Cardiac fibroblast (primary cell): ENCODE data around the gene ECT2.

ENCODE experiments used
- DNase-seq, 2 donors: peaks; one replicate each; pipeline versions ENCODE4 v3.0.0 to v3.0.0-alpha.2; 2010; ENCODE audit warnings: low read depth in 2 of 2
- H3K4me3 ChIP-seq, 2 donors: replicated peaks in 1 of 2; 1 replicate in 1 of 2; 2 replicates in 1 of 2; pipeline ENCODE4 v1.5.1; 2011; ENCODE audit warnings: low read depth in 2 of 2, low read length in 2 of 2, mild to moderate bottlenecking in 2 of 2, moderate library complexity in 1 of 2
- TF ChIP-seq, protein P1 (sequence below): IDR thresholded peaks from one replicate; pipeline ENCODE4 v1.5.1; 2011; ENCODE audit warnings: low read depth, mild to moderate bottlenecking, low read length, inconsistent platforms

ECT2 gene

DNA sequence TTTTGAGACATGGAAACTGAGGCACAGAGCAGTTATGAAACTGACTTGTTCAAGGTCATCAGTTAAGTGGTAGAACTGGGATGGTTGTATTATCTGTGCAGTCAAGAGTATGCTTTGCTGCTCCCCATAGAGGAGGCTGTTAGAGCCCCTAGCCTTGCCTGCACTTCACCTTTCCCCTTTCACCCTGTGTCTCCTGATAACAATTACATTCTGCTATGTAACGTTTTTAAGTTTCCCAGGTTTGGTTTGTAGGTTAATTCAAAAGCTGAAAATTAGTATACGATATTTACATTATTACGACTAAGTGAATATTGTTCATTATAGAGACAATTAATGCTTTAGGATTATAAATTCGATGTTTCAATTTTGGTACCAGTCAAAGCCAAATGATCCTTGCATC, 89.9 kb downstream of the ECT2 start:
- TF ChIP-seq, protein P1, sequence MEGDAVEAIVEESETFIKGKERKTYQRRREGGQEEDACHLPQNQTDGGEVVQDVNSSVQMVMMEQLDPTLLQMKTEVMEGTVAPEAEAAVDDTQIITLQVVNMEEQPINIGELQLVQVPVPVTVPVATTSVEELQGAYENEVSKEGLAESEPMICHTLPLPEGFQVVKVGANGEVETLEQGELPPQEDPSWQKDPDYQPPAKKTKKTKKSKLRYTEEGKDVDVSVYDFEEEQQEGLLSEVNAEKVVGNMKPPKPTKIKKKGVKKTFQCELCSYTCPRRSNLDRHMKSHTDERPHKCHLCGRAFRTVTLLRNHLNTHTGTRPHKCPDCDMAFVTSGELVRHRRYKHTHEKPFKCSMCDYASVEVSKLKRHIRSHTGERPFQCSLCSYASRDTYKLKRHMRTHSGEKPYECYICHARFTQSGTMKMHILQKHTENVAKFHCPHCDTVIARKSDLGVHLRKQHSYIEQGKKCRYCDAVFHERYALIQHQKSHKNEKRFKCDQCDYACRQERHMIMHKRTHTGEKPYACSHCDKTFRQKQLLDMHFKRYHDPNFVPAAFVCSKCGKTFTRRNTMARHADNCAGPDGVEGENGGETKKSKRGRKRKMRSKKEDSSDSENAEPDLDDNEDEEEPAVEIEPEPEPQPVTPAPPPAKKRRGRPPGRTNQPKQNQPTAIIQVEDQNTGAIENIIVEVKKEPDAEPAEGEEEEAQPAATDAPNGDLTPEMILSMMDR = no peak
- no peak overlapping the region for H3K4me3 ChIP-seq
- DNase-seq = no peak

DNA sequence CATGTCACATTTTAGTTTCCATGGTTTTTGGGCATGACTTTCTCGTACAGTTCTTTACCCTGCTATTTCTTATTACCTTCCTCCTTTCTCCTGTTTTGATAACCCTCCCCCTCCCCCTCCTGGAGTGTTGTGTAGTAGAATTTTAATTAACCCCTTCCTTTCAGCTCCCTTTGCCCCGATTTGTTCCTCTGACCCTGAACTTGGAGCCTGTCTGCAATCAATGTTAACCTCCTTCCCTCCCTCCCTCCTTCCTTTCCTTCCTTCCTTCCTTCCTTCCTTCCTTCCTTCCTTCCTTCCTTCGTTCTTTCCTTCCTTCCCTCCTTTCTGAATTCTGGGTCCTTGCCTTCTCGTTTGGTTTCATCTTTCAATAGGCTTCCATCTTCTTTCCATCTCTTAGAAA, 90.4 kb downstream of the ECT2 start:
- DNase-seq = no peak
- TF ChIP-seq, protein P1 = no peak
- no peak overlapping the region for H3K4me3 ChIP-seq

DNA sequence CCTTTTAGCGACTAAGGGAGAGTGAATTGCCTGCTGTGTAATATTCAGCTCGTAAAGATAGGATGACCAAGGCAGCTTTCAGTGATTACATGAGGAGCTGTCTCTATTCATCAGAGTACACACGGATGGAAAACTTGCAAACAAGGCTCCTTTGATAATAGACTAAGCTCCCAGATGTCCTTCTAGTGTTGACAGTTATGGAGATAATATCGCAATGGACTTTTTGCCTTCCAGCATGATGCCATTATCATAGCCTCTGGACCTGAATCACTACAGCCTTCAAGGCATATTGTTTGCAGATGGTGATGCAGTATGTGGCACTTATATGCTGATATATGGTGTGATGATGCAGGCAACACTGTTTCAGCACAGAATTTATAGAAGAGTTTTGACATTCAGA, 93.9 kb downstream of the ECT2 start:
- DNase-seq = no peak
- H3K4me3 ChIP-seq = no peak overlapping the region
- TF ChIP-seq, protein P1 = no peak

DNA sequence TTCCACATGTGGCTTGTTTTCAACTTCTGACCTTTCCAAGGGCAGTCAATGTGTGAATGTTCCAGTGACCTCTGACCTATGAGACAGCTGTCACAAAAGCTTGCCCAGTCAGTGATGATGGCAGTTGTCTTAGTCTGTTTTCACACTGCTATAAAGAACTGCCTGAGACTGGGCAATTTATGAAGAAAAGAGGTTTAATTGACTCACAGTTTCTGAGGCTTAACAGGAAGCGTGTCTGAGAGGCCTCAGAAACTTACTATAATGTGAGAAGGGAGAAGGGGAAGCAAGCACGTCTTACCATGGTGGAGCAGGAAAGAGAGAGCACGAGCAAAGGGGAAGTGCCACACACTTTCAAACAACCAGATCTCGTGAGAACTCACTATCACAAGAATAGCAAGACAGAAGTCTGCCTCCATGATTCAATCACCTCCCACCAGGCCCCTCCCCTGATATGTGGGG, 95.6 kb downstream of the ECT2 start:
- TF ChIP-seq, protein P1 = no peak
- no peak overlapping the region for H3K4me3 ChIP-seq
- DNase-seq = no peak

DNA sequence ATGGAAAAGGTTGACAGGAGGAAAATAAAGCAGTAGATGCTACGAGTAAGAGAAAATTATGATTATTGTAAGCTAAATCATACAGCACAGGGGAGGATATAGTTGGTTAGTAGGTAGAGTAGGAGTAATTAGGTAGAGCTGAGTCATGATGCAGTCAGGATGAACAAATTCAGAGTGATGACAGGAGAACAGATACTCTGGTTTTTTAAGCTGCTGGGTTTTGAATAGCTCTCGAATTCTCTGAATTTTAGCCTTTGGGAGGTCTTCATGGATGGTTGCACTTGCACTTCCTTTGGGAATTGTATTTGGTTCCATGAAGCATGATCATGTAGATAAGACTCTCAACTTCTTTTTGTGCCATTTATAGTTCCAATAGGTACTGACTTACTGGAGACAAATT, 96.2 kb downstream of the ECT2 start:
- H3K4me3 ChIP-seq = no peak overlapping the region
- TF ChIP-seq, protein P1 = no peak
- peak; percentile 28 to 48 for DNase-seq

DNA sequence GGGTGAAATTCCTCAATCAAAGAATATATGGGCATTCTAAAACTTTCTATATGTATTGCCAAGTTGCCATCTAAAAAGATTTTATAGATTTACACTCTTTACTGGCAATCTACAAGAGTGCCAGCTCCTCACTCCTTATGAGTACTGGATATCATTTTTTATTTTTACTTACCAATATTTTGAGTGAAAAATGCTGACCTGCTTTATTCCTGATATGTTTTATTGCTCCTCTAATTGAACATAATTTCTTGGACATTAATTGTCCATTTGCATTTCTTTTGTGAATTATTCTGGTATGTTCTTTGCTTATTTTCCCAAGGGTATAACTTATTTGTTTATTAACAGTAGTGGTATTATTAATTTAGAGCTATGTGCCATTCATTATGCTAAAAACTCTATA, 96.8 kb downstream of the ECT2 start:
- H3K4me3 ChIP-seq = no peak overlapping the region
- no peak for DNase-seq
- TF ChIP-seq, protein P1 = no peak

DNA sequence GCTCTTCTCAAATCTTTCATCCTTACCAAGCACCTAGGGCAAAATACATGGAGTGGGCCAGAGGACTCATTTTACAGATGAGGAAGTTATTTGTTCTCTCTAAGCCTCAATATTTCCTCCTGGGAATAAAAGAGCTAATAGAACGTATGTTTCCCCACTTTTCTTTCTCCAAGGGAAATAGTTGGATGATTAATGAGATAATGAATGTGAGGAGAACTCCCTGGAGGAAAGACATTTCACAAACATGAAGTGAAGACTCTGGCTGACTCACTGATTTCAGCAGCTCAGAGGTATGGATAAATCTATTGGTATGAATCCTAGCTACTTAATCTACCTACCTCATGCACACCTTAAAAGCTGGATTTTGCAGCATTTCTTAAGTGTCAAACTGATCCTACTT, 98.4 kb downstream of the ECT2 start:
- TF ChIP-seq, protein P1 = no peak
- no peak overlapping the region for H3K4me3 ChIP-seq
- peak; percentile 89 to 95 for DNase-seq
